ENCODE measurements around the gene NEU2. TPM values are rescaled to one million over a fixed set of nuclear protein-coding genes. Genes with fewer than 3 reads are reported as not detected.

The NEU2 gene
- total and polyA plus RNA-seq, 2 of the 13 experiments (the other 11 are each of a cell fraction or from before 2014, with no cell fraction given) = not detected

DNA sequence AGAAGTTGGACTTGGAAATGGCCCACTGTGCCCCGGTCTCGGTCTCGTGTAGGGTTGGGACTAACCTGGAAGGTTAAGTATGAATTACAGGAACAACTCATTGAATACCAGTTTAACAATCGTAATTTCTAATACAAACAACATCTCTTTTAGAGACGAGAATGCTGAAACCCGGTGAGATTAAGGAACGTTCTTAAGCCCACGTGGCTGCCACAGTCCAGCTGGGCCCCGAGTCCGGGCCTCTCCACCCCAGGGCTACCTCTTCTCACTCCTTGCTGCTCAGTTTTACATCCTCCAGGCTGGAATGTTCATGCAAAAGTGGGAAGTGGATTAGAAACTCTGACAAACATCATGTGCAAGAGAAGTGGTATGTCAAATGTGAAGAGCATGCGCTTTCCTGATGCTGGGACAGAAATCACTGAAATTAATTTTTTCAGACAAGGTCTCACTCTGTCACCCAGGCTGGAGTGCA lies 48.8 kb upstream of the NEU2 start (continued):
- TF ChIP-seq, protein P1, sequence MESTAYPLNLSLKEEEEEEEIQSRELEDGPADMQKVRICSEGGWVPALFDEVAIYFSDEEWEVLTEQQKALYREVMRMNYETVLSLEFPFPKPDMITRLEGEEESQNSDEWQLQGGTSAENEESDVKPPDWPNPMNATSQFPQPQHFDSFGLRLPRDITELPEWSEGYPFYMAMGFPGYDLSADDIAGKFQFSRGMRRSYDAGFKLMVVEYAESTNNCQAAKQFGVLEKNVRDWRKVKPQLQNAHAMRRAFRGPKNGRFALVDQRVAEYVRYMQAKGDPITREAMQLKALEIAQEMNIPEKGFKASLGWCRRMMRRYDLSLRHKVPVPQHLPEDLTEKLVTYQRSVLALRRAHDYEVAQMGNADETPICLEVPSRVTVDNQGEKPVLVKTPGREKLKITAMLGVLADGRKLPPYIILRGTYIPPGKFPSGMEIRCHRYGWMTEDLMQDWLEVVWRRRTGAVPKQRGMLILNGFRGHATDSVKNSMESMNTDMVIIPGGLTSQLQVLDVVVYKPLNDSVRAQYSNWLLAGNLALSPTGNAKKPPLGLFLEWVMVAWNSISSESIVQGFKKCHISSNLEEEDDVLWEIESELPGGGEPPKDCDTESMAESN (CRISPR knock-in tag; conservative IDR thresholded peaks at IDR 0.05) = no peak

DNA sequence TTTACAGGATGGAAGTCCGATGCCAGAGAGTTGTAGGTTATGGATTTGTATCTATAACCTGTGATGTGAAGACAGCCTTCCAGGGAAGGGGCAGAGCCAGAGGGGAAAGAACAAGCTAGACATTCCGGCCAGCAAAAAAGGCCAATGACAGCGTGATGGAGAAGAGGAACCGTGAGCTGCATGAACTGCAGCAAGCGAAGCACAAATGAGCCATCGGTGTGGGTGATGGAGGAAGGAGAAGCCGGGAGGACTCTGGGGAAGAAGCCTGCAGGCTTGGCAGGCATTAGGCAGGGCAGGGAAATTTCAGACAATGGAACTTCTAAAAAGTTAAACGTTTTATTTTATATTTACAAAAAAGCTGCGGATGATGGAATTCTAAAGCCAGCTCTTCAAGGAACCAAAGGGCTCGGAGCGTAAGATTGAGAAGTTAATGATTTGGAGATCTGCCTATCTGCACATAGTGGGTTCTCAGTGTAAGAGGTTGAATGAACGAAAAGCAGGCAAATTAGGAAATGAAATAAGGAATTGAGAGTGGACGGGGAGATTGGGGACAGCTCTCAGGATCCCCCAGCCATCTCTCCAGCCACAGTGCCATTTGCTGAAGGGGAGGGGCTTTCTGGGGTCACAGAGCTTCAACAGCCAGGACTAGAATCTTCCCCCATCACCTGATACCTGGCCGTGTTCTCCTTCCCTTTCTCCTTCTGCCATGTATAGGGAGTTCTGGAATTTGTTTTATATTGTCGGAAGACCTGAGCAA lies 47.8 kb upstream of the NEU2 start:
- Histone ChIP-seq H3K4me1 (ENCODE audit: insufficient read depth, low read length) (peaks cover 16% of the 10 kb centered on the region), H4K20me1 (ENCODE audit: insufficient read depth, low read length) (no peaks in the 10 kb centered on the region), H3K9me3 (ENCODE audit: low read length) (no peaks in the 10 kb centered on the region), H3K4me2 (ENCODE audit: low read depth, low read length) (no peak overlapping the region), H3K27me3 (ENCODE audit: control insufficient read depth in 1 of 2, insufficient read depth in 2 of 2, low read length in 2 of 2) (no peaks in the 10 kb centered on the region), H3K9ac (ENCODE audit: insufficient read depth, low read depth, low read length) (no peak overlapping the region), H3K4me3 (replicated peaks in 1 of 3; ENCODE audit: insufficient read depth in 1 of 3, low read depth in 2 of 3, low read length in 3 of 3) (no peak overlapping the region), H3K27ac (ENCODE audit: extremely low read length, insufficient read depth, low read length) (no peak overlapping the region), H3K79me2 (ENCODE audit: insufficient read depth, low read length) (no peaks in the 10 kb centered on the region), H2AFZ (ENCODE audit: low read length) (no peak overlapping the region), H3K36me3 (replicated peaks in 1 of 2; ENCODE audit: control insufficient read depth in 1 of 2, insufficient read depth in 2 of 2, low read length in 2 of 2) (peaks cover 0 to 2% of the 10 kb centered on the region in 2 experiments; a peak in 3 of 5 replicates)
- 92% methylated on average over 15 of the region's 15 CpGs for WGBS (ENCODE audit: low lambda C conversion rate)
- no peak for FAIRE-seq
- CTCF ChIA-PET (ENCODE audit: low intra/inter-chr PET ratio, low total read pairs) = no interaction called here
- no peak for ATAC-seq
- intact Hi-C loops (cut with micrococcal nuclease; ENCODE audit: unreplicated experiment) = loop anchor here (5.0 kb wide), 1 partner anchor 68 kb away; no protein-coding TSS in a partner anchor
- in situ Hi-C loops (cut with HindIII; ENCODE audit: extremely low pct_ligation_motif_present, low pct_unique_long_range_greater_than_20kb) = no loop called here
- no peak for DNase-seq (ENCODE audit: low spot score)
- POLR2A ChIA-PET = no interaction called here
- BruUV-seq (replicated peaks) = no TSS peak
- TF ChIP-seq ZBTB37 (CRISPR knock-in tag; IDR thresholded peaks at IDR 0.05) (no peak), ZNF598 (CRISPR knock-in tag; IDR thresholded peaks at IDR 0.05; ENCODE audit: borderline replicate concordance) (no peak), CHCHD3 (CRISPR knock-in tag; IDR thresholded peaks at IDR 0.05) (no peak), ZNF724P (CRISPR knock-in tag; IDR thresholded peaks at IDR 0.05; ENCODE audit: borderline replicate concordance) (no peak), TEF (CRISPR knock-in tag; IDR thresholded peaks at IDR 0.05) (no peak), ZBTB4 (CRISPR knock-in tag; IDR thresholded peaks at IDR 0.05; ENCODE audit: borderline replicate concordance) (no peak), ZSCAN29 (CRISPR knock-in tag; conservative IDR thresholded peaks at IDR 0.05) (no peak), JARID2 (CRISPR knock-in tag; IDR thresholded peaks at IDR 0.05; ENCODE audit: insufficient replicate concordance) (no peak), ZKSCAN5 (CRISPR knock-in tag; IDR thresholded peaks at IDR 0.05) (no peak)
- TF ChIP-seq, protein P2, sequence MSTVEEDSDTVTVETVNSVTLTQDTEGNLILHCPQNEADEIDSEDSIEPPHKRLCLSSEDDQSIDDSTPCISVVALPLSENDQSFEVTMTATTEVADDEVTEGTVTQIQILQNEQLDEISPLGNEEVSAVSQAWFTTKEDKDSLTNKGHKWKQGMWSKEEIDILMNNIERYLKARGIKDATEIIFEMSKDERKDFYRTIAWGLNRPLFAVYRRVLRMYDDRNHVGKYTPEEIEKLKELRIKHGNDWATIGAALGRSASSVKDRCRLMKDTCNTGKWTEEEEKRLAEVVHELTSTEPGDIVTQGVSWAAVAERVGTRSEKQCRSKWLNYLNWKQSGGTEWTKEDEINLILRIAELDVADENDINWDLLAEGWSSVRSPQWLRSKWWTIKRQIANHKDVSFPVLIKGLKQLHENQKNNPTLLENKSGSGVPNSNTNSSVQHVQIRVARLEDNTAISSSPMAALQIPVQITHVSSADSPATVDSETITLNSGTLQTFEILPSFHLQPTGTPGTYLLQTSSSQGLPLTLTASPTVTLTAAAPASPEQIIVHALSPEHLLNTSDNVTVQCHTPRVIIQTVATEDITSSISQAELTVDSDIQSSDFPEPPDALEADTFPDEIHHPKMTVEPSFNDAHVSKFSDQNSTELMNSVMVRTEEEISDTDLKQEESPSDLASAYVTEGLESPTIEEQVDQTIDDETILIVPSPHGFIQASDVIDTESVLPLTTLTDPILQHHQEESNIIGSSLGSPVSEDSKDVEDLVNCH (CRISPR knock-in tag; IDR thresholded peaks at IDR 0.05) = no peak

All from HepG2 (cell line).